Measurements from ENCODE around the gene CPEB3. TPM values are rescaled to one million over a fixed set of nuclear protein-coding genes. Genes with fewer than 3 reads are reported as not detected.

Gene CPEB3
- total RNA-seq, 1 donor, result 0.99 TPM

DNA sequence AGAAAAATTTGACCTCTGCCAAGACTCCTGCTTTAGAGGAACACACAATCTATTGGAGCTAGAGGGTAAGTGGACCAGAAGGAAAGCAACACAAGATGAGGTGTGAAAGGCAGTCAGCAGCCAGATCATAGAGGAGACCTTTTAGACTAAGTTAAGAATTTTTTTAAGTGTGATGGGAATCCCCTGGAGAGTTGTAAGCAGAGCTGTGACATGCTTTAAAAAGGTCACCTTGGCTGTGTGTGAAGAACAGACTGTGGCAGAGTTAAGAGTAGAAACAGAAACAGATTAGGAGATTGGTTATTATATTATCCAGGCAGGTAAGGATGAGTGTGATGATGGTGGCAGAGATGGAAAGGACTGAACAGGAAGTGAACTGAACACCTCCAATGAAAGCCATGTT, 23.5 kb downstream of the CPEB3 start:
- TF ChIP-seq, protein P1, sequence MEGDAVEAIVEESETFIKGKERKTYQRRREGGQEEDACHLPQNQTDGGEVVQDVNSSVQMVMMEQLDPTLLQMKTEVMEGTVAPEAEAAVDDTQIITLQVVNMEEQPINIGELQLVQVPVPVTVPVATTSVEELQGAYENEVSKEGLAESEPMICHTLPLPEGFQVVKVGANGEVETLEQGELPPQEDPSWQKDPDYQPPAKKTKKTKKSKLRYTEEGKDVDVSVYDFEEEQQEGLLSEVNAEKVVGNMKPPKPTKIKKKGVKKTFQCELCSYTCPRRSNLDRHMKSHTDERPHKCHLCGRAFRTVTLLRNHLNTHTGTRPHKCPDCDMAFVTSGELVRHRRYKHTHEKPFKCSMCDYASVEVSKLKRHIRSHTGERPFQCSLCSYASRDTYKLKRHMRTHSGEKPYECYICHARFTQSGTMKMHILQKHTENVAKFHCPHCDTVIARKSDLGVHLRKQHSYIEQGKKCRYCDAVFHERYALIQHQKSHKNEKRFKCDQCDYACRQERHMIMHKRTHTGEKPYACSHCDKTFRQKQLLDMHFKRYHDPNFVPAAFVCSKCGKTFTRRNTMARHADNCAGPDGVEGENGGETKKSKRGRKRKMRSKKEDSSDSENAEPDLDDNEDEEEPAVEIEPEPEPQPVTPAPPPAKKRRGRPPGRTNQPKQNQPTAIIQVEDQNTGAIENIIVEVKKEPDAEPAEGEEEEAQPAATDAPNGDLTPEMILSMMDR (IDR thresholded peaks at IDR 0.05; ENCODE audit: insufficient read depth, low read length), result no peak
- H3K4me3 ChIP-seq (ENCODE audit: low read depth, low read length), result no peak overlapping the region
- no peak for DNase-seq (ENCODE audit: low read depth)

DNA sequence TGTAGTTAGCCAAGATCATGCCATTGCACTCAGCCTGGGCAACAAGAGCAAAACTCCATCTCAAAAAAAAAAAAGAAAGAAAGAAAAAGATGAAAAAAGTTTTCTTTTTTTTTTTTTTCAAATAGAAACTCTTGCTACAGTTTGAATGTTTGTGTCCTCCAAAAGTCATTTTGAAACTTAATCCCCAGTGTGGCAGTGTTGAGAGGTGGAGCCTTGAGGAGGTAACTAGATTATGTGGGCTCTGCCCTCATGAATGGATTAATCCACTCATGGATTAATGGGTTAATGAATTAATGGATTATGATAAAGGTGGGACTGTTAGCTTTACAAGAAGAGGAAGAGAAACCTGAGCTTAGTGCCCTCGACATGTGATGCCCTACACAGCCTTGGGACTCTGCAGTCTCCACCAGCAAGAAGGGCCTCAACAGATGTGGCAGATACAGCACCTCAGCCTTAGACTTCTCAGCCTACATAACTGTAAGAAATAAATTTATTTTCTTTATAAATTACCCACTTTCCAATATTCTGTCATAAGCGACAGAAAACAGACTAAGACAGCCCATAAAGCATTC, 25.1 kb downstream of the CPEB3 start:
- no peak for DNase-seq (ENCODE audit: low read depth)
- TF ChIP-seq, protein P1 (IDR thresholded peaks at IDR 0.05; ENCODE audit: insufficient read depth, low read length), result no peak
- no peak overlapping the region for H3K4me3 ChIP-seq (ENCODE audit: low read depth, low read length)

DNA sequence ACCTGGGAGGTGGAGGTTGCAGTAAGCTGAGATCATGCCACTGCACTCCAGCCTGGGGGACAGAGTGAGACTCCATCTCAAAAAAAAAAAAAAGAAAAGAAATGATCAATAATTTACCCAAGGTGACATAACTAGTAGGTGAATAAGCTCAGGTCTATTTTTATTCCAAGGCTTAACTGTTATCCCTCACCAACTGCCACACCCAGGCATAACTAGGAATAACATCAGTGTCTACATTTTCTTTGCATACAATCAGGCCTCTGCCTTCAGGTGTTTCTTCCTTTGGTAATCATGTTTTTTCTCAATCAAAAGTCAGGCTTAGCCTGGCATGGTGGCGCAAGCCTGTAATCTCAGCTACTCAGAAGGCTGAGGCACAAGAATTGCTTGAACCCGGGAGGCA, 26.6 kb downstream of the CPEB3 start:
- H3K4me3 ChIP-seq (ENCODE audit: low read depth, low read length), result no peak overlapping the region
- TF ChIP-seq, protein P1 (IDR thresholded peaks at IDR 0.05; ENCODE audit: insufficient read depth, low read length), result no peak
- no peak for DNase-seq (ENCODE audit: low read depth)

DNA sequence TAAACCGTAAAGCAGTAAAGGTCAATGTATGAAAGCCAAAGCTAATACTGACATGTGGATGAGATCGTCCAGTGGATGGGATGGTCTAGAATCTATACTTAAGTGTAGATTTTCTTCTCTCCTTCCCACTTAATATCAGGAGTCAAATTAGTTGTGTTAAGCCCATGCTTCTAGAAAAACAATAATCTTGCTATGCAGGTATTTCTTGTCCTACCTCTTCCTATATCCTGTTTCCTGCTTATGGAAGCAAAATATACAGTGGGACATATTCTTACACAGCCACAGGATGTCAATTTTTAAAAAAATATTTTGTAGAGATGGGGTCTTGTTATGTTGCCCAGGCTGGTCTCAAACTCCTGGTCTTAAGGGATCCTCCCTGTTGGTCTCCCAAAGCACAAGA, 27.5 kb downstream of the CPEB3 start:
- DNase-seq (ENCODE audit: low read depth), result no peak

DNA sequence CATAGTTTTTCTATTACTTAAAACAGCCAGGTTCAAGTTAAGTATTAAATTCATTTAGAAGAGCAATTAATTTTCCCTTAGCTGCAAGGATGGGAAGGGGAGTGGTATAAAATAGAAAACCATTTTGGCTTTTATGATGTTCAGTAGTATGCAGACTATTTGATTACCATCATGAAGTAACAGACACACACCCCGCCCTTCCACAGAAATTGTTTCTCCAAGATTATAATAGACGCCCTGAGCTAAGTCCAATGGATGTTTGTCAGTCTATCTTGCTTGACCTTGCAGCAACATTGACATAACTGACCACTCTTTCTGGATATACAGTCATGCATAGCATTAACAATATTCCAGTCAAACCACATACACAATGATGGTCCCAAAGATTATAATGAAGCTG, 42.3 kb downstream of the CPEB3 start:
- TF ChIP-seq, protein P1 (IDR thresholded peaks at IDR 0.05; ENCODE audit: insufficient read depth, low read length), result no peak
- no peak overlapping the region for H3K4me3 ChIP-seq (ENCODE audit: low read depth, low read length)
- DNase-seq (ENCODE audit: low read depth), result no peak

More for the DNA sequence above, 27.5 kb downstream of the CPEB3 start:
- TF ChIP-seq, protein P1 (IDR thresholded peaks at IDR 0.05; ENCODE audit: insufficient read depth, low read length), result no peak
- H3K4me3 ChIP-seq (ENCODE audit: low read depth, low read length), result no peak overlapping the region

DNA sequence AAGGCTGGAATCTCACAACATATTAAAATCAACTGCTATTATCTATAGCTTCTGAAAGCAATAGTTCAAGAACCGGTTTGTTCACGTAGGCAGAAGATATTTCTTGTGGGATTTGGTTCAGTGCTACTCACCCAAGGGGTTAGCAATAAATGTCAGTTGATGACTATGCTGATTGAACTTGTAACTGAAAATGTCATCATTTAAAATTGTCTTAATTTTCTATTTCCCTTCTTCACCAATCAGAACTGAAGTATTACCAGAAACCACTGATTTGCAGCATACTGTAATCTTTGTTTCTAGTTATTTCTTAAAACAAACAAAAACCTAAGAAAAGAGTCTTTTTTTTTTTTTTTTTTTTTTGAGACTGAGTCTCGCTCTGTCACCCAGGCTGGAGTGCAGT, 46.1 kb downstream of the CPEB3 start:
- DNase-seq (ENCODE audit: low read depth), result no peak
- TF ChIP-seq, protein P1 (IDR thresholded peaks at IDR 0.05; ENCODE audit: insufficient read depth, low read length), result no peak
- no peak overlapping the region for H3K4me3 ChIP-seq (ENCODE audit: low read depth, low read length)
